Activated CD4-positive, alpha-beta T cell treated with anti-CD3 and anti-CD28 coated beads, Interleukin-2, amount 50 U/mL, for 24 hours (primary cell): ENCODE measurements around the gene TIGD6.

ENCODE experiments used
- DNase-seq, 2 donors: peaks; one replicate each; pipeline ENCODE4 v3.0.0-alpha.2; 2020; ENCODE audit warnings: low read depth in 1 of 2, low spot score in 1 of 2

TIGD6 gene

DNA sequence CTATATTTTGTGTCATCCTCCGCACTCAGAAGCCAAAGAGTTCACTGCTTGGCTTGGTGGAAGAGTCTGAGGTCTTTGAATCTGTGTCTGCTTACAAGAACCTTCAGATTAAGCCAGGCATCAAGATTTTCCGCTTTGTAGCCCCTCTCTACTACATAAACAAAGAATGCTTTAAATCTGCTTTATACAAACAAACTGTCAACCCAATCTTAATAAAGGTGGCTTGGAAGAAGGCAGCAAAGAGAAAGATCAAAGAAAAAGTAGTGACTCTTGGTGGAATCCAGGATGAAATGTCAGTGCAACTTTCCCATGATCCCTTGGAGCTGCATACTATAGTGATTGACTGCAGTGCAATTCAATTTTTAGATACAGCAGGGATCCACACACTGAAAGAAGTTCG lies 19.2 kb downstream of the TIGD6 start:
- no peak for DNase-seq

DNA sequence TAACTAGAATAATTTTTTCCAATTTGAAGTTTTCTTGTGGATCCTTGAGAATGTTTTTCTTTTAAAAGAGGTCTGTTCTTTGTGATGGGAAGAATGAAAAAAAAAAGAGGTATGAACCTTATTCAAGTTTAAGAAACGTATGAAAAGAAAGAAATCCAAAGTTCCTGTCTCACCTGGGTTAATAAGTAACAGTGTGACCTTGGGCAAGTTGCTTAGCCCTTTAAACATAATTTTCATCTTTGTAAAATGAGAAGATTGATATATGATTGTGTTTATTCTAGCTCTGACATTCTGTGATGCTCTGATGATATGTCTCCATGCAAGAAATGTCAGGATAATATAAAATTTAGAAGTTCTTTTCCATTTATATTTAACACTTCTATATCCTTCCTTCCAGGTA lies 20.6 kb downstream of the TIGD6 start:
- DNase-seq = no peak

DNA sequence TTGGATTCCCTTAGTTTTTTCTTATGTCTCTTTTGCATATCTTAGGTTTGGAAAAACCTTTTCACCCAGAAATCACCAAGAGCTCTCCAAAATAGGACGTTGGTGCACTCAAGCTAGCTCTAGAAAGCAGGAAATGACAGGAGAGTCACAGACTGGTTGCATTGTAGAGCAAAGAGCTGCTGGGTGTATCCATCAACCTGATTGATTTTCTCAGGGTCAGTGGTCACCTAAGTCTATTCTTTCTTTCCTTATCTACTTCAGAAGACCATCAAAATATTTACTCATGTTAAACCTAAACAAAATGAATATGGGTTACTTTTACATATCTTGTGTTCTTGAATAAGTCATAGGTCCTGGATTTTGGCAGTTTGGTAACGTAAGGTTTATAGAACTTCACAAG lies 25.0 kb downstream of the TIGD6 start:
- DNase-seq = no peak

DNA sequence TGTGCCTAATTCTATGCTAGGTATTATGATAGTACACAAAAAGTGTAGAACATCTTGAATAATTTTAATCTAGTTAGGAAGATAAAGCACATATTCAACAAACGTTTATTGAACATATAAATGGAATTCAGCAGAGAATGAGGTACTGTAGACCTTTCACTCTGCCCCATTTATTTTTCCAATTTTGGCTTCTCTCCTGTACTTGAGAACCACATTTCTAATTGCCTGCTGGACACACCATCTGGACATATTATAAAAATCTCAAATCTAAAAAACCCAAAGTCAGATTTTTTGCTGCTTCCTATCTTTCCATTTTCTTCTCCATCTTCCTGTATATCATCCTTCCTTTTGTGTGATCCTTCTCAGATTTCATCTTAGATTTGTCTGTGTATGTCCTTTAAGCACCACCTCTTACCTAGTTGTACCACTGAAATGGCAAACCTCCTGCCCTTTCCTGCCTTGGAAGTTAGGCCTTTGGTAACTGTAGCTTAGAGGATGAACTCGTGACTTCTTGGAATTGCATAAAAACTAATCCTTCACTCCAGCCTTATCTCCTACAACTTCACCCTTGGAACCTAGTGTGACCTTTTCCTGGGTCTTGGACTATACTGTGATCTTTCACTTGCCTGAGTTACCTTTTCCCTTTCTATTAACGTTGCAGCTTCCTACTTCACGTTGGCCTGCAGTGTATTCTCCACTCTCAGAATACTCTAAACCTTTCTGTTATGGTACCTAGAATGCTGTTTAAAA lies 31.1 kb downstream of the TIGD6 start:
- DNase-seq = no peak

DNA sequence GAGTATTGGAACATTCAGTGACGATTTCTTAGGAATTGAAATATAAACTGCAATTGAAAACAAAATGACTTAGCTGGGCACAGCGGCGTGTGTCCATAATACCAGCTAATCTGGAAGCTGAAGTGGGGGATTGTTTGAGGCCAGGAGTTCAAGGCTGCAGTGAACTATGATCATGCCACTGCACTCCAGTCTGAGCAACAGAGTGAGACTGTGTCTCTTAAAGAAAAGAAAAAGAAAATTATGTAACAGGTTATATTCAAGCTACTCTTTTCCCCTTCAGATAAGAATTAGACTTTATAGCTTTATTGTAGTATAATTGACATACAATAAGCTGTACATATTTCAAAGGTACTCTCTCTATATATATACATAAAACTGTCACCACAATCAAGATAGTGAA lies 33.5 kb downstream of the TIGD6 start:
- no peak for DNase-seq

DNA sequence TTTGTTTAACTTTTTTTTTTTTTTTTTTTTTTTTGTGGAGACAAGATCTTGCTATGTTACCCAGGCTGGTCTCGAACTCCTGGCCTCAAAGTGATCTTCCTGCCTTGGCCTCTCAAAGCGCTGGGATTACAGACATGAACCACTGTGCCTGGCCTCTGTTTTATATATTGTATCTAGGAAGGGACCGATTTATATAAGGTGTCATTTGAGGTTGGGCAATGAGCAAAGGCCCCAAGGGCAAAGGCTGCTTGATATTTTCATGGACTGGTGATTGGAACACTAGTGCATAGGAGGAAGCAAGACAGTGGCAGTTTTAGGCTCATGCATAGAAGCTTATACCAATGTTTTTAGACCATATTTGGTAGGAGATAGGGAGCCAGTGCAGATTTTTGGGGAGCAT lies 36.7 kb downstream of the TIGD6 start:
- no peak for DNase-seq

DNA sequence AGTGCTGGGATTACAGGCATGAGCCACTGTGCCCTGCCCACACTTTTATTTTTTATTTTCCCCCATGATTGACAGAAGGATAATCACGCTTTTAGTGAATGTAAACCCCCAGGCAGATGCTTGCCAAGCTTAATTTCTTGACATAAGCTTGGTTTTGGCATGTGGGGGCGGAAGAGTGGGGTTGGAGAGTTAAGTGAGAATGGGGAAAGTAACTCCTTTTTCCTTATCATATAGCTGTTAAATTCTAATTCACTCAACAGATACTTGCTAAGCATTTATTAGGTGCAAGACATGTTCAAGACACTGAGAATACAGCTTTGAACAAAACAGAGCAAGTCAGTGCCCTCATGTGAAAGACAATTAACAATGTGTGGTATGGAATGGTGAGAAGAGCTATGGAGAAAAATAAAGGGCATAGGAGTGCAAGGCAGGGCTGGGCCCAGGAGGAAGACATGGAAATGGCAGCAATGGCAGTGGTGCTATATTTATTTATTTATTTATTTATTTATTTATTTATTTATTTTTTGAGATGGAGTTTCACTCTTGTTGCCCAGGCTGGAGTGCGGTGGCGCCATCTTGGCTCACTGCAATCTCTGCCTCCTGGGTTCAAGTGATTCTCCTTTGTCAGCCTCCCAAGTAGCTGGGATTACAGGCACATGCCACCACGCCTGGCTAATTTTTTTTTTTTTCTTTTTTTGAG lies 37.7 kb downstream of the TIGD6 start:
- DNase-seq = no peak

DNA sequence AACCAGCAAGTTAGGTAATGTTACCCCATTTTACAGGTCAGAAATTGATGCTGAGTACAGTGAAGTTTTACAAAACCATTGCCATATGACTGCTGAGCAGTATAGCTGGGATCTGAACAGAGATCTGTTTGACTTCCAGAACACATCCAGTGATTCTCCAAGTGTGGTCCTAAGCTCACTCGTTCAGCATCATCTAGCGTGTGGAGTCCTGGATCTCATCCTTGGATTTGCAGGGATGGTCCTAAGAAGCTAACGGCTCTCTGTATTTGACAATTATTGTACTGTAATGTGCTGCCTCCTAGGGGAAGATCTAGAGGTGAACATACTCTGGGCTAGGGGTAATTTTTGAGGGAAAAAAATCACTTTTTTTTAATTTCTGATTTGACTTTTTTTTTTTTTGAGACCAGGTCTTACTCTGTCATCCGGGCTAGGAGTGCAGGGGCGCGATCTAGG lies 38.5 kb downstream of the TIGD6 start:
- no peak for DNase-seq

DNA sequence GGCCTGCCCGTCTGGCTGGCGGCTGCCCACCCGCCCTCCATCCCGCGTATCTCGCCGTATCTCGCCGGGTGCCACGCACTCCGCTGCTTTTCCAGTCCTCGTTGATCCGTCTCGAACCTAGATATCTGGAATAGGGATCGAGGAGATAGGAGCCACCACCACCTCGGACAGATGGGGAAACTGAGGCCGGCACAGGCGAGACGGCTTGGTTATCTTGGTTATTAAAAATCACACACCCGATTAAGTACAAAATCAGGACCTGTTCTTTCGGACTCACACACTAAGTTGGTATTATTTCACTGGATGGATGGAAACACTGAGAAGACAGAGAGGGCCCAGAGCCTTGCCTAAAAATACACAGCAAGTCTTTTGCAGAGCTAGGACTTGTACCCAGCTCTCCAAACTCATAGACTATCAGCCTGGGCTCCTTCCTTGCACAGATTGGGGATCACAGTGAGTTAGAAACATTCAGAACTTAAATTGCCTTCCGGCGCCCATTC lies 39.2 kb downstream of the TIGD6 start:
- DNase-seq = no peak

DNA sequence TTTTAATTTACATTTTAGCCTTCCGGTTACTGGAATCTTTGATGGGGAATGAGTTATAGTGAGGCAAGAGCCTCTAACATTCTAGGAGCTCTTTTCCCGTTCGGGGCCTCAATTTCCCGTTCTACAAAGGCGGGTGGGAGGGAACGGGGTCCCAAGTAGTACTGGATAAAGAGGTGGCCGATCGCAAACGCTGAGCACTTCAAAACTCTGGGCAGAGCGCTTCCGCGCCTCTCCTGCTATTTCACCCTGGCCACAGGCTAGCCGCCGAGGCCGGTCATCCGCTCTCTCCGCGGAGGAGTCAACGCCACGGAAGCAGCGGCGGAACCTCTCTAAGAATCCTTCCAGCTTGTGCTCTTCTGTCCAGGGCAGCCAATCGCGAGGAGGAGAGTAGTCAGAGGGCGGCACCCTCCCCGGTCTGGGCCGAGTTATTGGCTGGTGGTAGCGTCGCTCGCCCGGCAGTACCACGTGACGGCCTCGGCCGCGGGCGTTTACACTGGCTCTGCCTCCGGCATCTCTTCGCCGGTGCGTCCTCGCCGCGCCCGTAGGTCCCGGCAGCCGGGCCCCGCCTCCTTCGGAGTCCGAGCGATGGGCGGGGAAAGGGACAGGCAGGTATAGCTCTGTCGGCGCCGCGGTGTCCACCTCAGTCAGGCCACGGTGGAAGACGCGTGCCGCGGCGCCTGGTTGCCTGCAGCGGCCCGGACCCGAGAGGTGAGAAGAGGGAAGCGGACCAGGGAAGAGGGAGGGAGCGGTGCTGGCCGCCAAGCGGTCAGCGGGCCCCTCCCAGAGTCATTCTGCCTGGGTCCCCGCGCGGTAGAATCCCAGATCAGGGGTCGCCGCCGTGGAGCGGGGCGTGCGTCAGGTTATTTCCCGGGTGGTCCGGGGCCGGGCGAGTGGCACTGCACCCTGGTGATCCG lies 39.9 kb downstream of the TIGD6 start, which contains the start of gene SLC26A2:
TSS of gene SLC26A2 (plus strand) at position 487 of the 914 bp plus-strand sequence. CDS start 16,895 bp downstream, outside the sequence.
- peak; percentile 76 to 92 for DNase-seq

DNA sequence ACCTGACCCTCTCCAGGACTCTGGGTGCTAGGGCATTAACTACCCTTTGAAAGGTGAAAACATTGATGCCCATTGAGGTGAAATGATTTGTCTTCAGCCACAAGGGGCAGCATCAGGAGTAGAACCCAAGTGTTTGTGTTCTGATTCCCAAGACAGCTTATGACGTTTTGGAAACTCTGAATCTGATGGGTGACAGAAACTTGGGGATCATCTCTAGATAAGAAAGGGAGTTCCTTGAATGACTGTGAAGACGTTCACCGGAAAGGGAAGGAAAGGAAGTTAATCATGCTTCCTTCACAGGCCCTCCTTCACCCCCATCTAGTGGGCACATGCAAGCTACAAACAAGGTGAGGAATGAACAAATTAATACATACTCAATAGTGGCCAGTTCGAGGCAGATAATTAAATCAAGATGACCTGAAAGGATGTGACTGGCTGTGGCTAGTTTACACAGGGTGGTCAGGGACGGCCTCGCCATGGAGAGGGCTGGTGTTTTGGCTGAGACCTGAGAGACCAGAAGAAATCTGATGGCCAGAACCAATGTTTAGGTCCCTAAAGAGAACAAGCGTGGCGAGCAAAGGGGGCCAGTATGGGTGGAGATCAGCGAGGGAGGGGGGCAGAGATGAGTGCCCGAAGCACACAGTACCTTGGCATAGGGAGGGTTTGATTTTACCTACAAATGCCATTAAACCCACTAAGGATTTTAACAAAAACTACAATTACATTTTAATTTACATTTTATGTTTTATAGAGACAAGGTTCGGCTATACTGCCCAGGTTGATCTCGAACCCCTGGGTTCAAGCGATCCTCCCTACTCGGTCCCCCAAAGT lies 40.8 kb downstream of the TIGD6 start:
- peak; percentile 12 to 75 for DNase-seq

DNA sequence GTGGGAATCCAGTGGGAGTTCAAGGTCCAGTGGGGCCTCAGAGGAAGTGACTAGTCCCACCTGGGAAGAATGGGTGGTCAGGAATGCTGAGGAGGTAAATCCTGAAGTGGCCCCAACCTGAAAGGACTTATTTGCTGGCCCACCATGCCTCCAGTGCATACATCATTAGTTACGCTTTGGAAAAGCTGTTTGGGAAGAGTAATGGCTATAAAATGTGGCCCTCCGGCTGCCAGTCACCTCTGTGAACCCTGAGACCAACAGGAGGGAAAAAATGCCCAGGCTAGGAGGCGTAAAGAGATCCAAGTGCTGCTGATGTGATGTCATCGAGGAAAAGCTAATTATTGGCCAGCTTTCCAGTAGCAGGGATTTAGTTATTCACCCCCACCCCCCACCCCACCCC lies 42.6 kb downstream of the TIGD6 start:
- DNase-seq = no peak

DNA sequence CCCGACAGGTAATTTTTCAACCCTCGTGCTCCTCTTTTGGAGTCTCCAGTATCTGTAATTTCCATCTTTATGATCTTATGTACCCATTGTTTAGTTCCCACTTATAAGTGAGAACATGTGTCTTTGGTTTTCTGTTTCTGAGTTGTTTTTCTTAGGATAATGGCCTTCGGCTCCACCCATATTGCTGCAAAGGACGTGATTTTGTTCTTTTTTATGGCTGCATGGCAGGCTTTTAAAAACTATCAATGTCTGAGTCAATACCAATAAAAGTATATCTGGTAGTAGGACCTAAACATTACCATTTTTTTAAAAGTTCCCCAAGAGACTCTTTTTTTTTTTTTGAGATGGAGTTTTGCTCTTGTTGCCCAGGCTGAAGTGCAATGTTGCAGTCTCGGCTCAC lies 43.8 kb downstream of the TIGD6 start:
- no peak for DNase-seq

DNA sequence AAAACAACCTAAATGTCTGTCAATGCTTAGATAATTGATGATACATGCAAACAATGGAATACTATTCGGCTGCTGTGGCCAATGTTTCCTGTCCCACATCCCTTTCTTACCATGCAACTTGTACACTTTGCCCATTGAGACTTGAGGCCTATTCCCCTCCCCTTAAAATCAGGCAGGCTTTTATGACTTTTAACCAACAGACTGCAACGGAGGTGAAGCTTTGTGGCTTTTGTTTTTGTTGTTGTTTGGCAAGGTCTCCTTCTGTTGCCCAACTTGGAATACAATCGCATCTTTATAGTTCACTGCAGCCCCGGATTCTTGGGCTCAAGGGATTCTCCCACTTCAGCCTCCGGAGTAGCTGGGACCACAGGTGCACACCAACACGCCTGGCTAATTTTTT lies 45.7 kb downstream of the TIGD6 start:
- no peak for DNase-seq

DNA sequence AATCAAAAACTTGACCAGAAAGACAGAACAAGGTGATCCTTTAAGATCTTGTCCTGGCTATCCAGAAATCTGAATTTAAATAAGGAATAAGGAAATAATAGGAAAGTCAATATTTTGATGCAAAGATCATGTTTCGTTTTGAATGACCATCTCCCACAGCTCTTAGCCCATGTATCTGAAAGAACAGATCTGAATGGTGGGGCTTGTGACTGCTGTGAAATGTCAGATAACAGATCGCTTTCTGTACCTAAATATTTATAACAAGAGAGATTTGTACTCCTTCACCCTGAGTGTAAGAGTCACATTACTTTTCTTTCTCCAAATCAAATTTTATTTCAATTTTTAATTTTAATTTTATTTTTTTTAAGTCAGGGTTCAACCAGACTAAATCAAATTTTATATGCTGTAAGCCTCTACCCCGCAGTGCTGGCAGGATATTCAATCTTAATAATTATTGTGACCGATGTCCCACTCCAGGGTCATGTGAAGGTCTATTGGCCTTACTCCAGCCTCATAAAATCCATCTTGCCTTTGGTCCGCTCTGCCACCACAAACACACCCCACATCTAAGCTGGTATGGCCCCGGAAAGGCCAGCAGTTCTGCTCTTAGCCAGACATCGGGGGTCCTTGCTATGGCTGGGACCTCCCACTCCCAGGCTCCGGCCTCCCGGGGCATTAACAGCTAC lies 46.9 kb downstream of the TIGD6 start:
- DNase-seq = no peak

DNA sequence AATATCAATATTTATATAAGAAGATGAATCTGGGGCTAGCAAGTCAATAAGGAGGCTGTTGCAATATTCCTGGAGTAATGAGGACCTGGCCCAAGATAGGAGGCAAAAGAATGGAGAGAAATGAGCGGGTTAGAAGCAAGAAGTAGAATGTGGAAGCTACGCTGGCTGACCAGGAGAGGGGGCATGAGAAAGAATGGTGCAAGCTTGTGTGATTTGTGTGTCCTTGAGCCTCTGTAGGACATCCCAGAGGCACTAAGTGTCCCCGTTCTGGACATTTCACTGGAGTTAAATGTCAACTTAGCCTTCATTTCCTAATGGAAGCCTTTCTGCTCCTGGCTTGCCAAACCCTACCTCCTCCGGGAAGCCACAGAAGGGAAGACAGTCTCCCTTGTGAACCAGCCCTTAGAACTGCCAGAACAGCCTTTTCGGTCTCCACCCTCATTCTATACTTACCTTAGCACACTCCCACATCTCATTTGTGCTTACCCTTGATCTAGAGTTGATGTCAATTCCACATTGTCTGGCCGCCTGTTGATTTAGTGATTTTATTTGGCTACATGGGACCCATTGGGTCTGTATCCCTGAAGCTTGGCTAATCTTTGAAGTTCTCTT lies 49.2 kb downstream of the TIGD6 start:
- DNase-seq = no peak

DNA sequence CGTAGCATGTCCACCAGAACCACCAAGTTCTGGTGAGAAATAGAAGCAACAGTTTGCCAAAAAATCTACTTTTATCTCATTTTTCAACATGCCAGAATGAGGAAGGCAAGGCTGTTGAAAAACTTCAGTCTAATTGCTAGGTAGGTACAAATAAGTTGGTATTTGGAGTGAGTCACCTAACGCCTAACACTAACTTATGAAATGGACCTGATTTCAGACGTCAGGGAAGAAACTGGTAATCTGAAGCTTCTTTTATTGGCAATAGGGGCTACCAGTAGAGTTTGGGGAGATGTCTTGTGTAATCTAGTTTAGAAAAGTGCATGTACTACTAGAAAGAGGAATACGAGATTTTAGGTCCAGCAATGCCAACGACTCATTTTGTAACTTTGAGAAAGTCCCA lies 51.5 kb downstream of the TIGD6 start:
- no peak for DNase-seq

DNA sequence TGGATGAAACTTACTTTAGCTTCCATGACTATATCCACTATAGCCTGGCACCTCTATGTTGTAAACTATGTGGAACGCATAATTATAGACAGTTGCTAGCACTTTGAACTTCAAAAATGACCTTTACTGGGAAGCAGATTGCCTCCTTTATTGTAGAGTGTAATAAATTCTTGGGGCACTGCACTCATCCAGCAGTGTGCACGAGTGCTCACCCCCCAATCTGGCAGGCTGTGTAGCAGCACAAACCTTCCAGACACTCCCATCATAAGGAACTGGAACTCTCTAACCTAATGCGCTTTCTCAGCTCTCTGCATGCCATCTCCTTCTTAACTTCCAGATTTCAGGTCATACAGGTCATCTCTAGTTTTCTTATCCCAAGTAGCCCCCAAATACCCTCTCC lies 54.3 kb downstream of the TIGD6 start:
- no peak for DNase-seq

DNA sequence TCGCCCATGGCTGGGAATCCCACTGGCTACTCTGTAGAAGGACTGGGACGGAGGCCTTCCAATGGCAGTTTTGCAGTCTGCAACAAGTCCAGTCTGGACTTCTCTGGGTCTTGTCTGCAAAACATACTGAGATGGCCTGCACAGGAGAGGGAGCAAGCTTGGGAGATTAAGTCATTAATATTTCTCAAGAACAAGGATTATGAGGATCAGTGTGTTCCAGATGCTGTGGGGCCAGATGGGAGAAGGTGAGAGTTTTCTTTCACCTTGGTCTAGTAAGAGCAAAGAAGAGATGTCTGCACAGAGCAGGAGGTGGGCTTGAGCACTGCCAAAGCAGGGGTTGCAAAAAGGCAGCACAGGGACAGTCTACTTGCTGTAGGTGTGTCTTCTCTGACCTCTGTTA lies 55.8 kb downstream of the TIGD6 start, which contains the start of gene PDE6A:
TSS of gene PDE6A (minus strand) at position 128 of the 400 bp plus-strand sequence. CDS start at position 8, 120 bp downstream.
- DNase-seq = no peak
